ENCODE data around the gene ZNF620.

GRCh38 chr3:40566694-40567093 lies 60.9 kb downstream of the ZNF620 start:
- TF ChIP-seq CTCF (IDR thresholded peaks at IDR 0.05) (no peak), POLR2A (IDR thresholded peaks at IDR 0.05) (no peak)
